ENCODE results near the gene PAQR8. TPM values are rescaled to one million over a fixed set of nuclear protein-coding genes. Genes with fewer than 3 reads are reported as not detected.
A peak's percentile ranks its signal among the peaks of the same experiment; 100 is the strongest.

PAQR8 gene
- total and polyA plus RNA-seq, 2 of the 13 experiments (the other 11 are each of a cell fraction or from before 2014, with no cell fraction given): 37.7 to 50.7 TPM

GRCh38 chr6:52352239-52353018 lies 9.5 kb upstream of the PAQR8 start:
- peak; percentile 97 for ATAC-seq
- DNase-seq (ENCODE audit: low spot score): peak; percentile 98
- Histone ChIP-seq H3K4me2 (ENCODE audit: low read depth, low read length) (peak overlapping the region; percentile 84), H3K9ac (ENCODE audit: insufficient read depth, low read depth, low read length) (peak overlapping the region; percentile 61), H2AFZ (ENCODE audit: low read length) (peak overlapping the region; percentile 77), H3K4me3 (replicated peaks in 1 of 3; ENCODE audit: insufficient read depth in 1 of 3, low read depth in 2 of 3, low read length in 3 of 3) (peak overlapping the region in 2 of 3 experiments; percentile 12 to 22; a peak in 3 of 6 replicates), H3K36me3 (replicated peaks in 1 of 2; ENCODE audit: control insufficient read depth in 1 of 2, insufficient read depth in 2 of 2, low read length in 2 of 2) (no peaks in the 10 kb centered on the region), H3K79me2 (ENCODE audit: insufficient read depth, low read length) (no peaks in the 10 kb centered on the region), H3K27ac (ENCODE audit: extremely low read length, insufficient read depth, low read length) (peak overlapping the region; percentile 55), H3K27me3 (ENCODE audit: control insufficient read depth in 1 of 2, insufficient read depth in 2 of 2, low read length in 2 of 2) (no peaks in the 10 kb centered on the region), H3K9me3 (ENCODE audit: low read length) (no peaks in the 10 kb centered on the region), H4K20me1 (ENCODE audit: insufficient read depth, low read length) (no peaks in the 10 kb centered on the region), H3K4me1 (ENCODE audit: insufficient read depth, low read length) (peaks cover 58% of the 10 kb centered on the region)
- intact Hi-C loops (cut with micrococcal nuclease; ENCODE audit: unreplicated experiment) (loop anchor here (1.0 to 5.0 kb wide), 2 partner anchors 35 to 68 kb away; partner anchors contain the start of gene MCM3), in situ Hi-C loops (cut with HindIII; ENCODE audit: extremely low pct_ligation_motif_present, low pct_unique_long_range_greater_than_20kb) (no loop called here)
- POLR2A ChIA-PET: interaction anchor here (0.7 to 3.8 kb wide), 15 partner anchors 10 to 246 kb away, joined by 3 to 50 read pairs (median 5); partner anchors contain the start of genes EFHC1, MCM3 and PAQR8
- BruUV-seq (replicated peaks): no TSS peak
- 1% methylated on average over 5 of the region's 5 CpGs for WGBS (ENCODE audit: low lambda C conversion rate)
- FAIRE-seq: peak; percentile 82
- CTCF ChIA-PET (ENCODE audit: low intra/inter-chr PET ratio, low total read pairs): no interaction called here
- TF ChIP-seq MIER2 (CRISPR knock-in tag; IDR thresholded peaks at IDR 0.05) (0 out of 2 replicates have a peak, but pooled peaks have one; percentile 21), ZSCAN29 (CRISPR knock-in tag; conservative IDR thresholded peaks at IDR 0.05) (no peak), DBP (CRISPR knock-in tag; IDR thresholded peaks at IDR 0.05; ENCODE audit: not compliant biosample characterization) (no peak), SOX6 (IDR thresholded peaks at IDR 0.05) (no peak), SOX6 (CRISPR knock-in tag; IDR thresholded peaks at IDR 0.05) (peak; percentile 50; the same call in 1 of the 2 replicates), EP300 (IDR thresholded peaks at IDR 0.05; ENCODE audit: low read depth in 2 of 2, low read length in 2 of 2) (peak; percentile 14 to 71; a peak in 3 of 4 replicates), EP300 (CRISPR knock-in tag; IDR thresholded peaks at IDR 0.05; ENCODE audit: borderline replicate concordance) (peak; percentile 40; the same call in 1 of the 2 replicates), TIGD3 (CRISPR knock-in tag; IDR thresholded peaks at IDR 0.05; ENCODE audit: borderline replicate concordance) (no peak), KDM4B (CRISPR knock-in tag; IDR thresholded peaks at IDR 0.05) (no peak), SAP130 (CRISPR knock-in tag; IDR thresholded peaks at IDR 0.05; ENCODE audit: low read depth) (peak; percentile 90), ATF7 (IDR thresholded peaks at IDR 0.05) (peak; percentile 24; the same call in 1 of the 2 replicates), ATF7 (CRISPR knock-in tag; IDR thresholded peaks at IDR 0.05) (no peak), CHD2 (IDR thresholded peaks at IDR 0.05; ENCODE audit: low read depth, low read length) (no peak), ZNF792 (CRISPR knock-in tag; IDR thresholded peaks at IDR 0.05) (peak; percentile 69; the same call in 1 of the 2 replicates), SSRP1 (CRISPR knock-in tag; IDR thresholded peaks at IDR 0.05) (peak; percentile 87; the same call in 1 of the 2 replicates), THAP8 (CRISPR knock-in tag; IDR thresholded peaks at IDR 0.05; ENCODE audit: borderline replicate concordance) (no peak), REST (IDR thresholded peaks at IDR 0.05; ENCODE audit: borderline replicate concordance in 1 of 2, low read depth in 1 of 2, low read length in 2 of 2) (no peak), ZNF30 (CRISPR knock-in tag; IDR thresholded peaks at IDR 0.05) (no peak)
